Measurements from ENCODE around the gene ST6GAL1. TPM values are rescaled to one million over a fixed set of nuclear protein-coding genes. Genes with fewer than 3 reads are reported as not detected.
"Not testable (repeated sequence)": the region's sequence is repeated elsewhere in the genome, so short reads cannot be mapped to it uniquely, and the experiment has no call there.

ST6GAL1 gene
- total RNA-seq, 1 donor from 2014 or later: 15.8 TPM

- FAIRE-seq (no peak), DNase-seq (ENCODE audit: low read depth) (peak; percentile 12)
- Histone ChIP-seq H3K4me1 (ENCODE audit: insufficient read depth, low read length) (peaks cover 5% of the 10 kb centered on the region), H3K9me3 (ENCODE audit: insufficient read depth, low read depth, low read length) (no peaks in the 10 kb centered on the region), H3K4me3 (ENCODE audit: insufficient read depth, low read depth, low read length) (no peak overlapping the region), H3K4me2 (ENCODE audit: low read length) (no peak overlapping the region), H4K20me1 (ENCODE audit: insufficient read depth, low read length) (no peaks in the 10 kb centered on the region), H3K27ac (ENCODE audit: low read depth, low read length) (no peak overlapping the region), H3K79me2 (ENCODE audit: insufficient read depth, low read length) (no peaks in the 10 kb centered on the region), H2AFZ (ENCODE audit: low read depth, low read length) (no peak overlapping the region), H3K27me3 (ENCODE audit: insufficient read depth, low read length) (no peaks in the 10 kb centered on the region), H3K36me3 (ENCODE audit: insufficient read depth, low read length) (no peaks in the 10 kb centered on the region), H3K9ac (ENCODE audit: low read length) (no peak overlapping the region)
- H3K9me3 Mint-ChIP-seq (ENCODE audit: unreplicated experiment): peaks cover 5% of the 10 kb centered on the region
- no peak overlapping the region for H3K4me3 Mint-ChIP-seq (ENCODE audit: unreplicated experiment)
- no peak overlapping the region for H3K27ac Mint-ChIP-seq (ENCODE audit: unreplicated experiment)
- peaks cover 4% of the 10 kb centered on the region for H3K36me3 Mint-ChIP-seq (ENCODE audit: low read depth, unreplicated experiment)
- no peaks in the 10 kb centered on the region for H3K27me3 Mint-ChIP-seq (ENCODE audit: low read depth, unreplicated experiment)
- H3K4me1 Mint-ChIP-seq (ENCODE audit: low read depth, unreplicated experiment): peaks cover 5% of the 10 kb centered on the region
- TF ChIP-seq CTCF (IDR thresholded peaks at IDR 0.05; ENCODE audit: insufficient read depth, low read depth, low read length): no peak
Measured at GRCh38 chr3:186990277-186990676, 60.0 kb downstream of the ST6GAL1 start.

GRCh38 chr3:186990878-186991308 is 60.6 kb downstream of the ST6GAL1 start:
- H3K27me3 ChIP-seq (ENCODE audit: insufficient read depth, low read length): no peaks in the 10 kb centered on the region
- no peak overlapping the region for H3K4me2 ChIP-seq (ENCODE audit: low read length)
- TF ChIP-seq CTCF (IDR thresholded peaks at IDR 0.05; ENCODE audit: insufficient read depth, low read depth, low read length): no peak
- no peak for TF ChIP-seq EZH2 (IDR thresholded peaks at IDR 0.05; ENCODE audit: insufficient read depth, low read length)
- Mint-ChIP-seq H3K4me1 (ENCODE audit: low read depth, unreplicated experiment) (peaks cover 5% of the 10 kb centered on the region), H3K4me3 (ENCODE audit: unreplicated experiment) (no peak overlapping the region), H3K27me3 (ENCODE audit: low read depth, unreplicated experiment) (no peaks in the 10 kb centered on the region), H3K9me3 (ENCODE audit: unreplicated experiment) (peaks cover 5% of the 10 kb centered on the region), H3K36me3 (ENCODE audit: low read depth, unreplicated experiment) (peaks cover 4% of the 10 kb centered on the region), H3K27ac (ENCODE audit: unreplicated experiment) (no peak overlapping the region)
- peaks cover 5% of the 10 kb centered on the region for H3K4me1 ChIP-seq (ENCODE audit: insufficient read depth, low read length)
- H3K79me2 ChIP-seq (ENCODE audit: insufficient read depth, low read length): no peaks in the 10 kb centered on the region
- H4K20me1 ChIP-seq (ENCODE audit: insufficient read depth, low read length): no peaks in the 10 kb centered on the region
- no peaks in the 10 kb centered on the region for H3K9me3 ChIP-seq (ENCODE audit: insufficient read depth, low read depth, low read length)
- no peaks in the 10 kb centered on the region for H3K36me3 ChIP-seq (ENCODE audit: insufficient read depth, low read length)
- H3K9ac ChIP-seq (ENCODE audit: low read length): no peak overlapping the region
- DNase-seq (ENCODE audit: low read depth) (peak; percentile 91), FAIRE-seq (no peak)
- no peak overlapping the region for H3K27ac ChIP-seq (ENCODE audit: low read depth, low read length)
- no peak overlapping the region for H3K4me3 ChIP-seq (ENCODE audit: insufficient read depth, low read depth, low read length)
- H2AFZ ChIP-seq (ENCODE audit: low read depth, low read length): no peak overlapping the region

GRCh38 chr3:186991470-186991869 is 61.1 kb downstream of the ST6GAL1 start:
- TF ChIP-seq EZH2 (IDR thresholded peaks at IDR 0.05; ENCODE audit: insufficient read depth, low read length) (no peak), CTCF (IDR thresholded peaks at IDR 0.05; ENCODE audit: insufficient read depth, low read depth, low read length) (no peak)
- Mint-ChIP-seq H3K27me3 (ENCODE audit: low read depth, unreplicated experiment) (no peaks in the 10 kb centered on the region), H3K36me3 (ENCODE audit: low read depth, unreplicated experiment) (peaks cover 4% of the 10 kb centered on the region), H3K4me3 (ENCODE audit: unreplicated experiment) (no peak overlapping the region), H3K4me1 (ENCODE audit: low read depth, unreplicated experiment) (peaks cover 9% of the 10 kb centered on the region), H3K9me3 (ENCODE audit: unreplicated experiment) (peaks cover 5% of the 10 kb centered on the region), H3K27ac (ENCODE audit: unreplicated experiment) (no peak overlapping the region)
- no peak overlapping the region for H3K4me3 ChIP-seq (ENCODE audit: insufficient read depth, low read depth, low read length)
- H3K4me1 ChIP-seq (ENCODE audit: insufficient read depth, low read length): peaks cover 5% of the 10 kb centered on the region
- no peak overlapping the region for H3K27ac ChIP-seq (ENCODE audit: low read depth, low read length)
- H3K27me3 ChIP-seq (ENCODE audit: insufficient read depth, low read length): no peaks in the 10 kb centered on the region
- no peaks in the 10 kb centered on the region for H3K36me3 ChIP-seq (ENCODE audit: insufficient read depth, low read length)
- H2AFZ ChIP-seq (ENCODE audit: low read depth, low read length): no peak overlapping the region
- H3K4me2 ChIP-seq (ENCODE audit: low read length): no peak overlapping the region
- no peaks in the 10 kb centered on the region for H3K79me2 ChIP-seq (ENCODE audit: insufficient read depth, low read length)
- no peaks in the 10 kb centered on the region for H3K9me3 ChIP-seq (ENCODE audit: insufficient read depth, low read depth, low read length)
- FAIRE-seq (no peak), DNase-seq (ENCODE audit: low read depth) (no peak)
- no peaks in the 10 kb centered on the region for H4K20me1 ChIP-seq (ENCODE audit: insufficient read depth, low read length)
- no peak overlapping the region for H3K9ac ChIP-seq (ENCODE audit: low read length)

GRCh38 chr3:186992096-186992495 is 61.8 kb downstream of the ST6GAL1 start:
- not testable (repeated sequence) for H3K9me3 Mint-ChIP-seq (ENCODE audit: unreplicated experiment); H4K20me1 ChIP-seq (ENCODE audit: insufficient read depth, low read length); H3K4me3 Mint-ChIP-seq (ENCODE audit: unreplicated experiment); H3K9ac ChIP-seq (ENCODE audit: low read length); FAIRE-seq; H3K36me3 ChIP-seq (ENCODE audit: insufficient read depth, low read length); H3K9me3 ChIP-seq (ENCODE audit: insufficient read depth, low read depth, low read length); H3K4me2 ChIP-seq (ENCODE audit: low read length); H3K36me3 Mint-ChIP-seq (ENCODE audit: low read depth, unreplicated experiment); H3K27ac ChIP-seq (ENCODE audit: low read depth, low read length); H3K4me3 ChIP-seq (ENCODE audit: insufficient read depth, low read depth, low read length); H3K79me2 ChIP-seq (ENCODE audit: insufficient read depth, low read length); H3K27ac Mint-ChIP-seq (ENCODE audit: unreplicated experiment); DNase-seq (ENCODE audit: low read depth); H3K27me3 ChIP-seq (ENCODE audit: insufficient read depth, low read length); H2AFZ ChIP-seq (ENCODE audit: low read depth, low read length); H3K4me1 ChIP-seq (ENCODE audit: insufficient read depth, low read length); H3K4me1 Mint-ChIP-seq (ENCODE audit: low read depth, unreplicated experiment); H3K27me3 Mint-ChIP-seq (ENCODE audit: low read depth, unreplicated experiment)

All from astrocyte (in vitro differentiated cells and primary cell).